HCT116 (cell line): Measurements from ENCODE around the gene THOC2. TPM values are rescaled to one million over a fixed set of nuclear protein-coding genes. Genes with fewer than 3 reads are reported as not detected.

Source experiments
- ATAC-seq: fragments of 200-7000 bp; cut with Tn5 transposase; 2 replicates; pipeline ENCODE4 v1.9.1; 2020; ENCODE audit warnings: mild to moderate bottlenecking, moderate library complexity
- BruUV-seq: library from RNA; stranded (reverse); fragments of 400-500 nt; replicated peaks from 2 replicates; lab custom pipeline; 2021; lab: Mats Ljungman, UMichigan
- CTCF ChIA-PET: fragments of 300-600 bp; sonication (Branson Sonifier 250); formaldehyde crosslinking; loops from one replicate; lab custom pipeline; 2021; ENCODE audit warnings: antibody characterized with exemption; lab: Charles Lee
- POLR2A ChIA-PET: fragments of 300-600, 350-600 bp; sonication (Branson Sonifier 250); formaldehyde crosslinking; loops from one replicate; lab custom pipeline; 2021; ENCODE audit warnings: antibody characterized with exemption; lab: Charles Lee
- RAD21 ChIA-PET, 2 experiments: fragments of 300-600 bp; sonication (Branson Sonifier 250); formaldehyde crosslinking; loops; one replicate each; lab custom pipeline; 2023; ENCODE audit warnings: low total read pairs in 2 of 2; ENCODE audit not compliant: uncharacterized antibody in 2 of 2, unreplicated experiment in 2 of 2, low non-redundant PET in 1 of 2; lab: Charles Lee
- DNase-seq: peaks from one replicate; pipeline ENCODE4 v3.0.0-alpha.2; 2010; ENCODE audit warnings: low read depth, low spot score
- H2AFZ ChIP-seq: fragments of 200-600 bp; shearing (Covaris generic), sonication (generic); 2 replicates; pipeline ENCODE4 v1.6.1; 2017; ENCODE audit warnings: low read depth, mixed run types, mixed read lengths, antibody characterized with exemption, low read length; ENCODE audit not compliant: poor library complexity, severe bottlenecking
- H3K27ac ChIP-seq: 2 replicates; pipeline ENCODE4 v1.5.1; 2012; ENCODE audit warnings: low read depth, low read length
- H3K27me3 ChIP-seq: fragments of 200-600 bp; sonication (generic); 2 replicates; pipeline ENCODE4 v1.6.1; 2016; ENCODE audit warnings: mixed run types, low read length, mixed read lengths; ENCODE audit not compliant: insufficient read depth
- H3K36me3 ChIP-seq, 2 experiments: fragments of 200-500 bp in 1 of 2; fragments of 200-600 bp in 1 of 2; sonication (Bioruptor generic) in 1 of 2; sonication (generic) in 1 of 2; 2 replicates each; pipeline versions ENCODE4 v1.5.1 to v1.6.1; 2014 to 2016; ENCODE audit warnings: low read length in 2 of 2, inconsistent platforms in 1 of 2, mixed read lengths in 1 of 2, mixed run types in 1 of 2; ENCODE audit not compliant: insufficient read depth in 2 of 2, control insufficient read depth in 1 of 2
- H3K4me1 ChIP-seq, 2 experiments: fragments of 200-600 bp in 1 of 2; sonication (generic) in 1 of 2; 2 replicates each; pipeline versions ENCODE4 v1.5.1 to v1.6.1; 2012 to 2017; ENCODE audit warnings: low read length in 2 of 2, inconsistent platforms in 1 of 2, mild to moderate bottlenecking in 1 of 2, mixed read lengths in 1 of 2, mixed run types in 1 of 2, moderate library complexity in 1 of 2; ENCODE audit not compliant: insufficient read depth in 2 of 2, control insufficient read depth in 1 of 2
- H3K4me2 ChIP-seq: fragments of 200-600 bp; sonication (generic); 2 replicates; pipeline ENCODE4 v1.6.1; 2017; ENCODE audit warnings: mixed run types, low read length, mixed read lengths
- H3K4me3 ChIP-seq, 2 experiments: fragments of 200-600 bp in 1 of 2; sonication (generic) in 1 of 2; replicated peaks in 1 of 2; 2 replicates each; pipeline ENCODE4 v1.5.1; 2011 to 2016; ENCODE audit warnings: low read length in 2 of 2, control low read depth in 1 of 2, low read depth in 1 of 2, mild to moderate bottlenecking in 1 of 2, mixed read lengths in 1 of 2, mixed run types in 1 of 2
- H3K79me2 ChIP-seq: fragments of 200-600 bp; sonication (generic); 2 replicates; pipeline ENCODE4 v1.6.1; 2017; ENCODE audit warnings: mild to moderate bottlenecking, mixed run types, low read length, moderate library complexity, mixed read lengths; ENCODE audit not compliant: insufficient read depth
- H3K9ac ChIP-seq: fragments of 200-600 bp; sonication (generic); 2 replicates; pipeline ENCODE4 v1.6.1; 2016; ENCODE audit warnings: low read length, mixed read lengths
- H3K9me2 ChIP-seq: fragments of 200-600 bp; sonication (generic), shearing (Covaris generic); 2 replicates; pipeline ENCODE4 v1.6.1; 2017; ENCODE audit warnings: mixed run types, mild to moderate bottlenecking, moderate library complexity; ENCODE audit not compliant: insufficient read depth
- H3K9me3 ChIP-seq, 2 experiments: fragments of 200-500 bp in 1 of 2; fragments of 200-600 bp in 1 of 2; sonication (Bioruptor generic) in 1 of 2; sonication (generic) in 1 of 2; 2 replicates each; pipeline ENCODE4 v1.6.1; 2014 to 2017; ENCODE audit warnings: low read length in 2 of 2, mixed read lengths in 2 of 2, inconsistent platforms in 1 of 2, low read depth in 1 of 2, mild to moderate bottlenecking in 1 of 2, mixed run types in 1 of 2, moderate library complexity in 1 of 2; ENCODE audit not compliant: control insufficient read depth in 1 of 2, insufficient read depth in 1 of 2
- H4K20me1 ChIP-seq: fragments of 200-600 bp; sonication (generic), shearing (Covaris generic); 2 replicates; pipeline ENCODE4 v1.6.1; 2017; ENCODE audit warnings: mixed run types, mild to moderate bottlenecking, moderate library complexity; ENCODE audit not compliant: insufficient read depth
- CBX3 ChIP-seq: IDR thresholded peaks from 2 replicates; pipeline ENCODE4 v1.6.1; 2012; ENCODE audit warnings: low read depth
- EGR1 ChIP-seq: IDR thresholded peaks from 2 replicates; pipeline ENCODE4 v1.6.1; 2012; ENCODE audit warnings: low read depth
- ELF1 ChIP-seq: IDR thresholded peaks from 2 replicates; pipeline ENCODE4 v1.6.1; 2012; ENCODE audit warnings: low read depth, borderline replicate concordance
- EZH2phosphoT487 ChIP-seq: fragments of 200-600 bp; IDR thresholded peaks from 2 replicates; pipeline ENCODE4 v1.6.1; 2018; ENCODE audit warnings: antibody characterized with exemption, borderline replicate concordance
- FOSL1 ChIP-seq: IDR thresholded peaks from 2 replicates; pipeline ENCODE4 v1.6.1; 2012; ENCODE audit warnings: low read depth
- JUND ChIP-seq: IDR thresholded peaks from 2 replicates; pipeline ENCODE4 v1.6.1; 2012
- SP1 ChIP-seq: IDR thresholded peaks from 2 replicates; pipeline ENCODE4 v1.6.1; 2012; ENCODE audit warnings: low read depth
- SRF ChIP-seq: IDR thresholded peaks from 2 replicates; pipeline ENCODE4 v1.6.1; 2012; ENCODE audit warnings: low read depth
- TCF7L2 ChIP-seq: IDR thresholded peaks from 2 replicates; pipeline ENCODE4 v1.7.0; 2011; ENCODE audit warnings: borderline replicate concordance, inconsistent platforms; ENCODE audit not compliant: insufficient read depth, insufficient read length; ENCODE audit errors: extremely low read depth
- ZFX ChIP-seq: fragments of 450-650 bp; IDR thresholded peaks from 2 replicates; pipeline ENCODE4 v1.6.1; 2017
- intact Hi-C: fragments of 100-400 bp; cut with micrococcal nuclease; formaldehyde crosslinking; loops from 2 replicates; pipeline ENCODE4 v1.10.0; 2022
- total RNA-seq: library from RNA; stranded (reverse); gene quantifications from one replicate; pipeline ENCODE4 v1.2.1, GENCODE V29; 2021; ENCODE audit not compliant: unreplicated experiment
- TF ChIP-seq, protein P1 (sequence below): IDR thresholded peaks from 2 replicates; pipeline ENCODE4 v1.6.1; 2012
- TF ChIP-seq, protein P2 (sequence below), 3 experiments: fragments of 200-600 bp in 1 of 3; sonication (generic) in 1 of 3; IDR thresholded peaks in 2 of 3; conservative IDR thresholded peaks in 1 of 3; 2 replicates each; pipeline ENCODE4 v1.5.1; 2012 to 2017; ENCODE audit warnings: low read depth in 2 of 3, low read length in 2 of 3, antibody characterized with exemption in 1 of 3, borderline replicate concordance in 1 of 3, control low read depth in 1 of 3, mild to moderate bottlenecking in 1 of 3, mixed read lengths in 1 of 3, mixed run types in 1 of 3, moderate library complexity in 1 of 3; ENCODE audit not compliant: insufficient read depth in 1 of 3
- TF ChIP-seq, protein P3 (sequence below): IDR thresholded peaks from 2 replicates; pipeline ENCODE4 v1.6.1; 2012

Gene THOC2
- total RNA-seq, 1 experiment from 2014 or later = 85.3 TPM

DNA sequence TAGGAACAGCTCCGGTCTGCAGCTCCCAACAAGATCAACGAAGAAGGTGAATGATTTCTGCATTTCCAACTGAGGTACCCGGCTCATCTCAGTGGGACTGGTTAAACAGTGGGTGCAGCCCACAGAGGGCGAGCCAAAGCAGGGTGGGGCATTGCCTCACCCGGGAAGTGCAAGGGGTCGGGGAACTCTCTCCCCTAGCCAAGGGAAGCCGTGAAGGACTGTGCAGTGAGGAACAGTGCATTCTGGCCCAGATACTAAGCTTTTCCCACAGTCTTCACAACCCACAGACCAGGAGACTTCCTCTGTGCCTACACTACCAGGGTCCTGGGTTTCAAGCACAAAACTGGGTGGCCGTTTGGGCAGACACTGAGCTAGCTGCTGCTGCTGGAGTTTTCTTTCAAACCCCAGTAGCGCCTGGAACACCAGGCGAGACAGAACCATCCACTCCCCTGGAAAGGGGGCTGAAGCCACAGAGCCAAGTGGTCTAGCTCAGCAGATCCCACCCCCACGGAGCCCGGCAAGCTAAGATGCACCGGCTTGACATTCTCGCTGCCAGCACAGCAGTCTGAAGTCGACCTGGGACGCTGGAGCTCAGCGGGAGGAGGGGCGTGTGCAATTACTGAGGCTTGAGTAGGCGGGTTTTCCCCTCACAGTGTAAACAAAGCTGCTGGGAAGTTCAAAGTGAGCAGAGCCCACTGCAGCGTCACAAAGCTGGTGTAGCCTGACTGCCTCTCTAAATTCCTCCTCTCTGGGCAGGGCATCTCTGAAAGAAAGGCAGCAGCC lies 84.6 kb downstream of the THOC2 start:
- Histone ChIP-seq H3K27ac (no peak overlapping the region), H3K4me2 (no peak overlapping the region)
- DNase-seq = no peak

More for the DNA sequence above, 84.6 kb downstream of the THOC2 start:
- ChIA-PET CTCF (no interaction called here), POLR2A (no interaction called here), RAD21 (no interaction called here)
- intact Hi-C loops = no loop called here
- no peak overlapping the region for H2AFZ ChIP-seq
- ATAC-seq = no peak
- BruUV-seq = no TSS peak
- H3K27me3 ChIP-seq = no peaks in the 10 kb centered on the region
- no peaks in the 10 kb centered on the region for H3K9me3 ChIP-seq
- no peak overlapping the region for H3K4me3 ChIP-seq
- H3K4me1 ChIP-seq = no peaks in the 10 kb centered on the region
- TF ChIP-seq TCF7L2 = no peak
- no peak for TF ChIP-seq CBX3
- TF ChIP-seq SRF = no peak
- TF ChIP-seq, protein P1, sequence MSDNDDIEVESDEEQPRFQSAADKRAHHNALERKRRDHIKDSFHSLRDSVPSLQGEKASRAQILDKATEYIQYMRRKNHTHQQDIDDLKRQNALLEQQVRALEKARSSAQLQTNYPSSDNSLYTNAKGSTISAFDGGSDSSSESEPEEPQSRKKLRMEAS = no peak
- TF ChIP-seq JUND = no peak
- no peak for TF ChIP-seq ELF1
- TF ChIP-seq, protein P2, sequence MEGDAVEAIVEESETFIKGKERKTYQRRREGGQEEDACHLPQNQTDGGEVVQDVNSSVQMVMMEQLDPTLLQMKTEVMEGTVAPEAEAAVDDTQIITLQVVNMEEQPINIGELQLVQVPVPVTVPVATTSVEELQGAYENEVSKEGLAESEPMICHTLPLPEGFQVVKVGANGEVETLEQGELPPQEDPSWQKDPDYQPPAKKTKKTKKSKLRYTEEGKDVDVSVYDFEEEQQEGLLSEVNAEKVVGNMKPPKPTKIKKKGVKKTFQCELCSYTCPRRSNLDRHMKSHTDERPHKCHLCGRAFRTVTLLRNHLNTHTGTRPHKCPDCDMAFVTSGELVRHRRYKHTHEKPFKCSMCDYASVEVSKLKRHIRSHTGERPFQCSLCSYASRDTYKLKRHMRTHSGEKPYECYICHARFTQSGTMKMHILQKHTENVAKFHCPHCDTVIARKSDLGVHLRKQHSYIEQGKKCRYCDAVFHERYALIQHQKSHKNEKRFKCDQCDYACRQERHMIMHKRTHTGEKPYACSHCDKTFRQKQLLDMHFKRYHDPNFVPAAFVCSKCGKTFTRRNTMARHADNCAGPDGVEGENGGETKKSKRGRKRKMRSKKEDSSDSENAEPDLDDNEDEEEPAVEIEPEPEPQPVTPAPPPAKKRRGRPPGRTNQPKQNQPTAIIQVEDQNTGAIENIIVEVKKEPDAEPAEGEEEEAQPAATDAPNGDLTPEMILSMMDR (IDR thresholded peaks at IDR 0.05 in 2 of 3, conservative IDR thresholded peaks at IDR 0.05 in 1 of 3; ENCODE audit: borderline replicate concordance in 1 of 3, insufficient read depth in 1 of 3, low read depth in 2 of 3, low read length in 2 of 3) = no peak
- TF ChIP-seq ZFX = no peak
- TF ChIP-seq, protein P3, sequence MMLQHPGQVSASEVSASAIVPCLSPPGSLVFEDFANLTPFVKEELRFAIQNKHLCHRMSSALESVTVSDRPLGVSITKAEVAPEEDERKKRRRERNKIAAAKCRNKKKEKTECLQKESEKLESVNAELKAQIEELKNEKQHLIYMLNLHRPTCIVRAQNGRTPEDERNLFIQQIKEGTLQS = no peak
- no peak for TF ChIP-seq EGR1
- TF ChIP-seq FOSL1 = no peak
- no peak for TF ChIP-seq EZH2phosphoT487
- no peak for TF ChIP-seq SP1
- no peaks in the 10 kb centered on the region for H4K20me1 ChIP-seq
- H3K36me3 ChIP-seq = no peaks in the 10 kb centered on the region; a peak in 1 of 4 replicates
- H3K79me2 ChIP-seq = peaks cover 31% of the 10 kb centered on the region
- no peak overlapping the region for H3K9ac ChIP-seq
- no peaks in the 10 kb centered on the region for H3K9me2 ChIP-seq
